Measurements from ENCODE around the gene VPS41. TPM values are rescaled to one million over a fixed set of nuclear protein-coding genes. Genes with fewer than 3 reads are reported as not detected.

The VPS41 gene
- total and polyA plus RNA-seq, 2 of the 13 experiments (the other 11 are each of a cell fraction or from before 2014, with no cell fraction given) = 12.1 to 43.4 TPM

- TF ChIP-seq, protein P1, sequence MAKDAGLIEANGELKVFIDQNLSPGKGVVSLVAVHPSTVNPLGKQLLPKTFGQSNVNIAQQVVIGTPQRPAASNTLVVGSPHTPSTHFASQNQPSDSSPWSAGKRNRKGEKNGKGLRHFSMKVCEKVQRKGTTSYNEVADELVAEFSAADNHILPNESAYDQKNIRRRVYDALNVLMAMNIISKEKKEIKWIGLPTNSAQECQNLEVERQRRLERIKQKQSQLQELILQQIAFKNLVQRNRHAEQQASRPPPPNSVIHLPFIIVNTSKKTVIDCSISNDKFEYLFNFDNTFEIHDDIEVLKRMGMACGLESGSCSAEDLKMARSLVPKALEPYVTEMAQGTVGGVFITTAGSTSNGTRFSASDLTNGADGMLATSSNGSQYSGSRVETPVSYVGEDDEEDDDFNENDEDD (CRISPR knock-in tag; IDR thresholded peaks at IDR 0.05; ENCODE audit: borderline replicate concordance) = no peak
- TF ChIP-seq, protein P2, sequence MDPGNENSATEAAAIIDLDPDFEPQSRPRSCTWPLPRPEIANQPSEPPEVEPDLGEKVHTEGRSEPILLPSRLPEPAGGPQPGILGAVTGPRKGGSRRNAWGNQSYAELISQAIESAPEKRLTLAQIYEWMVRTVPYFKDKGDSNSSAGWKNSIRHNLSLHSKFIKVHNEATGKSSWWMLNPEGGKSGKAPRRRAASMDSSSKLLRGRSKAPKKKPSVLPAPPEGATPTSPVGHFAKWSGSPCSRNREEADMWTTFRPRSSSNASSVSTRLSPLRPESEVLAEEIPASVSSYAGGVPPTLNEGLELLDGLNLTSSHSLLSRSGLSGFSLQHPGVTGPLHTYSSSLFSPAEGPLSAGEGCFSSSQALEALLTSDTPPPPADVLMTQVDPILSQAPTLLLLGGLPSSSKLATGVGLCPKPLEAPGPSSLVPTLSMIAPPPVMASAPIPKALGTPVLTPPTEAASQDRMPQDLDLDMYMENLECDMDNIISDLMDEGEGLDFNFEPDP (CRISPR knock-in tag; conservative IDR thresholded peaks at IDR 0.05) = no peak
- TF ChIP-seq CHCHD3 (CRISPR knock-in tag; IDR thresholded peaks at IDR 0.05) = no peak
- TF ChIP-seq, protein P3, sequence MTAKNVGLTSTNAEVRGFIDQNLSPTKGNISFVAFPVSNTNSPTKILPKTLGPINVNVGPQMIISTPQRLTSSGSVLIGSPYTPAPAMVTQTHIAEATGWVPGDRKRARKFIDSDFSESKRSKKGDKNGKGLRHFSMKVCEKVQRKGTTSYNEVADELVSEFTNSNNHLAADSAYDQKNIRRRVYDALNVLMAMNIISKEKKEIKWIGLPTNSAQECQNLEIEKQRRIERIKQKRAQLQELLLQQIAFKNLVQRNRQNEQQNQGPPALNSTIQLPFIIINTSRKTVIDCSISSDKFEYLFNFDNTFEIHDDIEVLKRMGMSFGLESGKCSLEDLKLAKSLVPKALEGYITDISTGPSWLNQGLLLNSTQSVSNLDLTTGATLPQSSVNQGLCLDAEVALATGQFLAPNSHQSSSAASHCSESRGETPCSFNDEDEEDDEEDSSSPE (CRISPR knock-in tag; IDR thresholded peaks at IDR 0.05) = no peak
- TF ChIP-seq MLX (CRISPR knock-in tag; IDR thresholded peaks at IDR 0.05) = no peak
- no peak for TF ChIP-seq ZNF75D (CRISPR knock-in tag; IDR thresholded peaks at IDR 0.05; ENCODE audit: borderline replicate concordance)
Observed at GRCh38 chr7:38839851-38840250, 69.1 kb downstream of the VPS41 start (continued).

GRCh38 chr7:38838725-38839385 is 70.1 kb downstream of the VPS41 start:
- H3K9ac ChIP-seq (ENCODE audit: insufficient read depth, low read depth, low read length) = no peak overlapping the region
- no peaks in the 10 kb centered on the region for H3K79me2 ChIP-seq (ENCODE audit: insufficient read depth, low read length)
- no TSS peak for BruUV-seq (replicated peaks)
- POLR2A ChIA-PET = no interaction called here
- intact Hi-C loops (cut with micrococcal nuclease; ENCODE audit: unreplicated experiment) = no loop called here
- no peak for ATAC-seq
- H3K4me1 ChIP-seq (ENCODE audit: insufficient read depth, low read length) = no peaks in the 10 kb centered on the region
- CTCF ChIA-PET (ENCODE audit: low intra/inter-chr PET ratio, low total read pairs) = no interaction called here
- no peaks in the 10 kb centered on the region for H3K9me3 ChIP-seq (ENCODE audit: low read length)
- H2AFZ ChIP-seq (ENCODE audit: low read length) = no peak overlapping the region
- H3K27me3 ChIP-seq (ENCODE audit: control insufficient read depth in 1 of 2, insufficient read depth in 2 of 2, low read length in 2 of 2) = no peaks in the 10 kb centered on the region
- in situ Hi-C loops (cut with HindIII; ENCODE audit: extremely low pct_ligation_motif_present, low pct_unique_long_range_greater_than_20kb) = no loop called here
- no peak overlapping the region for H3K4me2 ChIP-seq (ENCODE audit: low read depth, low read length)
- H3K27ac ChIP-seq (ENCODE audit: extremely low read length, insufficient read depth, low read length) = no peak overlapping the region
- no peak overlapping the region for H3K4me3 ChIP-seq (replicated peaks in 1 of 3; ENCODE audit: insufficient read depth in 1 of 3, low read depth in 2 of 3, low read length in 3 of 3)
- DNase-seq (ENCODE audit: low spot score) = no peak
- WGBS (ENCODE audit: low lambda C conversion rate) = 90% methylated on average over 6 of the region's 6 CpGs
- H4K20me1 ChIP-seq (ENCODE audit: insufficient read depth, low read length) = no peaks in the 10 kb centered on the region
- no peak for FAIRE-seq
- H3K36me3 ChIP-seq (replicated peaks in 1 of 2; ENCODE audit: control insufficient read depth in 1 of 2, insufficient read depth in 2 of 2, low read length in 2 of 2) = no peaks in the 10 kb centered on the region
- TF ChIP-seq RNF2 (conservative IDR thresholded peaks at IDR 0.05; ENCODE audit: low read depth) (no peak), ZNF30 (CRISPR knock-in tag; IDR thresholded peaks at IDR 0.05) (no peak), ESRRA (CRISPR knock-in tag; IDR thresholded peaks at IDR 0.05; ENCODE audit: low read depth) (no peak), ZBTB20 (CRISPR knock-in tag; IDR thresholded peaks at IDR 0.05; ENCODE audit: borderline replicate concordance, low read depth) (no peak), ZNF83 (CRISPR knock-in tag; IDR thresholded peaks at IDR 0.05; ENCODE audit: borderline replicate concordance) (no peak), ZIK1 (CRISPR knock-in tag; IDR thresholded peaks at IDR 0.05; ENCODE audit: borderline replicate concordance, low read depth) (no peak), TCF12 (IDR thresholded peaks at IDR 0.05) (no peak), TCF12 (CRISPR knock-in tag; IDR thresholded peaks at IDR 0.05) (no peak), CBX2 (IDR thresholded peaks at IDR 0.05; ENCODE audit: low read depth, low read length) (no peak), CBX2 (CRISPR knock-in tag; IDR thresholded peaks at IDR 0.05; ENCODE audit: low read depth) (no peak), U2AF1 (optimal IDR thresholded peaks at IDR 0.05; ENCODE audit: low read depth, low read length) (no peak), ZNF251 (CRISPR knock-in tag; IDR thresholded peaks at IDR 0.05) (no peak), ATF7-NPFF (CRISPR knock-in tag; IDR thresholded peaks at IDR 0.05; ENCODE audit: low read depth) (no peak)
- TF ChIP-seq, protein P4, sequence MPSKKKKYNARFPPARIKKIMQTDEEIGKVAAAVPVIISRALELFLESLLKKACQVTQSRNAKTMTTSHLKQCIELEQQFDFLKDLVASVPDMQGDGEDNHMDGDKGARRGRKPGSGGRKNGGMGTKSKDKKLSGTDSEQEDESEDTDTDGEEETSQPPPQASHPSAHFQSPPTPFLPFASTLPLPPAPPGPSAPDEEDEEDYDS (CRISPR knock-in tag; IDR thresholded peaks at IDR 0.05) = no peak

Data from HepG2 (cell line).